ENCODE results near the gene SUN3.

Gene SUN3

DNA sequence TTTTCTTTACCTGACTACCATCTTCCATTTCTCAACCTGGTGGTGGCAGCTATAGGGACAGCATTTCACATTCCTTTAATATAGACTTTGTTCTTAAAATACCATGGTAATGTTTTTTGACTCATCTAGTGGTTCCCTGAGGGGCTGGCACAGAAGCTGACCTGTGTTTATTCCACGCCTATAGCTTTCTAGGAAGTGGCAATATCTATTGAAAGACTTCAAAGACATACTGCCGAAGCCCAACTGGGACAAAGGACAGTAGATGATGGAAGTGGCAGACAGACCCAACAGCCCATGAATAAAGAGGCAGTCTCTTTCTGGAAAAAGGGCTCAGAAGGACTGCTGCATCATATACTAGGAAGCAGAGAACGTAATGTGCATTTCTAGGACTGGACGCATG lies 11.2 kb downstream of the SUN3 start:
- Histone ChIP-seq H3K27ac (no peak overlapping the region), H3K4me3 (ENCODE audit: low read depth, low read length) (no peak overlapping the region), H3K9me3 (ENCODE audit: control insufficient read depth, low read length) (no peaks in the 10 kb centered on the region), H3K27me3 (ENCODE audit: control insufficient read depth, insufficient read depth, low read length) (no peaks in the 10 kb centered on the region), H3K9ac (no peak overlapping the region), H3K36me3 (ENCODE audit: control insufficient read depth, insufficient read depth, low read length) (no peaks in the 10 kb centered on the region), H3K4me1 (no peaks in the 10 kb centered on the region), H2AFZ (no peak overlapping the region), H3K79me2 (no peaks in the 10 kb centered on the region), H3K4me2 (ENCODE audit: low read length) (no peak overlapping the region)
- TF ChIP-seq, protein P1, sequence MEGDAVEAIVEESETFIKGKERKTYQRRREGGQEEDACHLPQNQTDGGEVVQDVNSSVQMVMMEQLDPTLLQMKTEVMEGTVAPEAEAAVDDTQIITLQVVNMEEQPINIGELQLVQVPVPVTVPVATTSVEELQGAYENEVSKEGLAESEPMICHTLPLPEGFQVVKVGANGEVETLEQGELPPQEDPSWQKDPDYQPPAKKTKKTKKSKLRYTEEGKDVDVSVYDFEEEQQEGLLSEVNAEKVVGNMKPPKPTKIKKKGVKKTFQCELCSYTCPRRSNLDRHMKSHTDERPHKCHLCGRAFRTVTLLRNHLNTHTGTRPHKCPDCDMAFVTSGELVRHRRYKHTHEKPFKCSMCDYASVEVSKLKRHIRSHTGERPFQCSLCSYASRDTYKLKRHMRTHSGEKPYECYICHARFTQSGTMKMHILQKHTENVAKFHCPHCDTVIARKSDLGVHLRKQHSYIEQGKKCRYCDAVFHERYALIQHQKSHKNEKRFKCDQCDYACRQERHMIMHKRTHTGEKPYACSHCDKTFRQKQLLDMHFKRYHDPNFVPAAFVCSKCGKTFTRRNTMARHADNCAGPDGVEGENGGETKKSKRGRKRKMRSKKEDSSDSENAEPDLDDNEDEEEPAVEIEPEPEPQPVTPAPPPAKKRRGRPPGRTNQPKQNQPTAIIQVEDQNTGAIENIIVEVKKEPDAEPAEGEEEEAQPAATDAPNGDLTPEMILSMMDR (IDR thresholded peaks at IDR 0.05) = no peak

- no peaks in the 10 kb centered on the region for H3K4me1 ChIP-seq
- H3K27ac ChIP-seq = no peak overlapping the region
- TF ChIP-seq, protein P1 (IDR thresholded peaks at IDR 0.05) = no peak
- no peaks in the 10 kb centered on the region for H3K9me3 ChIP-seq (ENCODE audit: control insufficient read depth, low read length)
- H3K27me3 ChIP-seq (ENCODE audit: control insufficient read depth, insufficient read depth, low read length) = no peaks in the 10 kb centered on the region
- no peak overlapping the region for H2AFZ ChIP-seq
- H3K4me2 ChIP-seq (ENCODE audit: low read length) = no peak overlapping the region
- no peaks in the 10 kb centered on the region for H3K36me3 ChIP-seq (ENCODE audit: control insufficient read depth, insufficient read depth, low read length)
- H3K9ac ChIP-seq = no peak overlapping the region
- H3K4me3 ChIP-seq (ENCODE audit: low read depth, low read length) = no peak overlapping the region
- no peaks in the 10 kb centered on the region for H3K79me2 ChIP-seq
These were observed 12.3 kb downstream of the SUN3 start for GRCh38 chr7:48016641-48017040.

- no peak overlapping the region for H3K4me3 ChIP-seq (ENCODE audit: low read depth, low read length)
- TF ChIP-seq, protein P1 (IDR thresholded peaks at IDR 0.05) = no peak
- no peak overlapping the region for H3K9ac ChIP-seq
- no peak overlapping the region for H3K27ac ChIP-seq
- no peak overlapping the region for H3K4me2 ChIP-seq (ENCODE audit: low read length)
- no peaks in the 10 kb centered on the region for H3K9me3 ChIP-seq (ENCODE audit: control insufficient read depth, low read length)
- no peak overlapping the region for H2AFZ ChIP-seq
- H3K27me3 ChIP-seq (ENCODE audit: control insufficient read depth, insufficient read depth, low read length) = no peaks in the 10 kb centered on the region
- no peaks in the 10 kb centered on the region for H3K36me3 ChIP-seq (ENCODE audit: control insufficient read depth, insufficient read depth, low read length)
- H3K4me1 ChIP-seq = no peaks in the 10 kb centered on the region
- no peaks in the 10 kb centered on the region for H3K79me2 ChIP-seq
These were observed 17.0 kb downstream of the SUN3 start for GRCh38 chr7:48011951-48012350.

DNA sequence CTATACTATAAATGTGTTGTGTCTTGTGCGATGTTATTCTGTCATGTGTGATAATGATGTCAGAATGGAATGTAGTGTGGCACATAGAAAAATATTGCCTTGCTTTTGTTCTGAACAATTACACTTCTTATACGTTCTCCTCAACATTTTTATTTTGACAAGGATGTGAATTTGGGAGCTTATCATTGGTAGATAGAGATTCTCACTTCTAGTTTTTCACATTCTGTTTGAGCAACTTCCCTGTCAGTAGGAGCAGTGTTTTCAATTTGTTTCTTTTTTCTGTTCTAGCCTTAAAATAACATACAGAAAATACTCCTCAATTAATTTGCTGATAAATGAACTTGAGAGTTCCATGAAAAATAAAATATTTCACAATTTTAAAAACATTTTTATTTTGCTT lies 17.6 kb downstream of the SUN3 start:
- H3K36me3 ChIP-seq (ENCODE audit: control insufficient read depth, insufficient read depth, low read length) = no peaks in the 10 kb centered on the region
- no peaks in the 10 kb centered on the region for H3K4me1 ChIP-seq
- no peak overlapping the region for H3K9ac ChIP-seq
- no peaks in the 10 kb centered on the region for H3K79me2 ChIP-seq
- H3K9me3 ChIP-seq (ENCODE audit: control insufficient read depth, low read length) = no peaks in the 10 kb centered on the region
- H3K4me2 ChIP-seq (ENCODE audit: low read length) = no peak overlapping the region
- no peak overlapping the region for H3K27ac ChIP-seq
- no peak overlapping the region for H3K4me3 ChIP-seq (ENCODE audit: low read depth, low read length)
- no peaks in the 10 kb centered on the region for H3K27me3 ChIP-seq (ENCODE audit: control insufficient read depth, insufficient read depth, low read length)
- TF ChIP-seq, protein P1 (IDR thresholded peaks at IDR 0.05) = no peak
- H2AFZ ChIP-seq = no peak overlapping the region

DNA sequence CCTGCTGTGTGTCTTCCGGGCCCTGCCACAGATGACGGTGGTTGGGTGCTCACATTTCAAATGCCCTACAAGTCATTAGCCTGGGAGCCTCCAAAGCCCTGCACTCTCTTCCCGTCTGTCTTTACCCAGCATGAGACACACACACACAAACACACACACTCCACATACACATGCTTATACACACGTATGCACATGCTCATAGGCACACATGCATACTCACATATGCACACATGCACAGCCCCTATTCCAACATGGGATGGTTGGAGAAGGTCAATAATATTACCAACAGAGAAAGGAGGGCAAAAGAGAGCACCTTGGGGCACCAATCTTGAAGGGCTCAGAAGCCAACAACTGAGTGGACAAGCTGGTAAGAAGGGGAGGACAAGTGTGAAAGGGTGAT lies 19.0 kb downstream of the SUN3 start:
- no peaks in the 10 kb centered on the region for H3K9me3 ChIP-seq (ENCODE audit: control insufficient read depth, low read length)
- no peak overlapping the region for H3K4me2 ChIP-seq (ENCODE audit: low read length)
- TF ChIP-seq, protein P1 (IDR thresholded peaks at IDR 0.05) = no peak
- H2AFZ ChIP-seq = no peak overlapping the region
- no peaks in the 10 kb centered on the region for H3K27me3 ChIP-seq (ENCODE audit: control insufficient read depth, insufficient read depth, low read length)
- no peaks in the 10 kb centered on the region for H3K4me1 ChIP-seq
- H3K27ac ChIP-seq = no peak overlapping the region
- no peak overlapping the region for H3K9ac ChIP-seq
- H3K79me2 ChIP-seq = no peaks in the 10 kb centered on the region
- no peaks in the 10 kb centered on the region for H3K36me3 ChIP-seq (ENCODE audit: control insufficient read depth, insufficient read depth, low read length)
- no peak overlapping the region for H3K4me3 ChIP-seq (ENCODE audit: low read depth, low read length)
